Measurements from ENCODE around the gene RUFY4.
"Not testable (repeated sequence)": the region's sequence is repeated elsewhere in the genome, so short reads cannot be mapped to it uniquely, and the experiment has no call there.

Gene RUFY4

GRCh38 chr2:218068721-218069334 lies at the start of gene RUFY4:
RUFY4 (plus strand) TSS chr2:218069253; CDS start chr2:218070606, 1,353 bp downstream.
- H3K4me3 ChIP-seq, result peak within 1 kb of the TSS; percentile 17

GRCh38 chr2:218019411-218020060 lies 49.5 kb upstream of the RUFY4 start:
- no peak overlapping the region for H3K4me3 ChIP-seq
- no peaks in the 10 kb centered on the region for H3K36me3 ChIP-seq (replicated peaks)
- no peak for DNase-seq (ENCODE audit: low spot score in 2 of 2)
- in situ Hi-C loops (cut with MboI; ENCODE audit: low sequenced_read_pairs), result no loop called here
- H3K4me1 ChIP-seq, result no peaks in the 10 kb centered on the region
- H3K27me3 ChIP-seq (ENCODE audit: low read depth), result no peaks in the 10 kb centered on the region
- H3K9me3 ChIP-seq, result no peaks in the 10 kb centered on the region

More at GRCh38 chr2:218068721-218069334, at the start of gene RUFY4:
- not testable (repeated sequence) for H3K9me3 ChIP-seq; H3K27me3 ChIP-seq (ENCODE audit: low read depth); H3K36me3 ChIP-seq (replicated peaks); H3K4me1 ChIP-seq
- DNase-seq (ENCODE audit: low spot score in 2 of 2), result peak; percentile 52 to 71
- in situ Hi-C loops (cut with MboI; ENCODE audit: low sequenced_read_pairs), result loop anchor here (5.0 kb wide), 1 partner anchor 277 kb away; no protein-coding TSS in a partner anchor

- no peak for DNase-seq (ENCODE audit: low spot score in 2 of 2)
- H3K4me1 ChIP-seq, result no peaks in the 10 kb centered on the region
- H3K27me3 ChIP-seq (ENCODE audit: low read depth), result no peaks in the 10 kb centered on the region
- no peaks in the 10 kb centered on the region for H3K36me3 ChIP-seq (replicated peaks)
- H3K9me3 ChIP-seq, result no peaks in the 10 kb centered on the region
- in situ Hi-C loops (cut with MboI; ENCODE audit: low sequenced_read_pairs), result no loop called here
- no peak overlapping the region for H3K4me3 ChIP-seq
These were observed 48.8 kb upstream of the RUFY4 start for GRCh38 chr2:218020281-218020680.

GRCh38 chr2:218020966-218021535 lies 48.0 kb upstream of the RUFY4 start:
- H3K9me3 ChIP-seq, result no peaks in the 10 kb centered on the region
- no peaks in the 10 kb centered on the region for H3K36me3 ChIP-seq (replicated peaks)
- in situ Hi-C loops (cut with MboI; ENCODE audit: low sequenced_read_pairs), result no loop called here
- no peak overlapping the region for H3K4me3 ChIP-seq
- no peak for DNase-seq (ENCODE audit: low spot score in 2 of 2)
- H3K4me1 ChIP-seq, result no peaks in the 10 kb centered on the region
- H3K27me3 ChIP-seq (ENCODE audit: low read depth), result no peaks in the 10 kb centered on the region

- DNase-seq (ENCODE audit: low spot score in 2 of 2), result no peak
- H3K36me3 ChIP-seq (replicated peaks), result no peaks in the 10 kb centered on the region
- in situ Hi-C loops (cut with MboI; ENCODE audit: low sequenced_read_pairs), result no loop called here
- no peaks in the 10 kb centered on the region for H3K4me1 ChIP-seq
- no peaks in the 10 kb centered on the region for H3K9me3 ChIP-seq
- H3K27me3 ChIP-seq (ENCODE audit: low read depth), result no peaks in the 10 kb centered on the region
- no peak overlapping the region for H3K4me3 ChIP-seq
These were observed 47.4 kb upstream of the RUFY4 start for GRCh38 chr2:218021536-218022071.

GRCh38 chr2:218022131-218022850 lies 46.8 kb upstream of the RUFY4 start:
- no peak overlapping the region for H3K4me3 ChIP-seq
- H3K36me3 ChIP-seq (replicated peaks), result no peaks in the 10 kb centered on the region
- no peaks in the 10 kb centered on the region for H3K9me3 ChIP-seq
- no peak for DNase-seq (ENCODE audit: low spot score in 2 of 2)
- in situ Hi-C loops (cut with MboI; ENCODE audit: low sequenced_read_pairs), result no loop called here
- H3K27me3 ChIP-seq (ENCODE audit: low read depth), result no peaks in the 10 kb centered on the region
- no peaks in the 10 kb centered on the region for H3K4me1 ChIP-seq

GRCh38 chr2:218022851-218023530 lies 46.1 kb upstream of the RUFY4 start:
- Histone ChIP-seq H3K36me3 (replicated peaks) (no peaks in the 10 kb centered on the region), H3K9me3 (no peaks in the 10 kb centered on the region), H3K4me1 (no peaks in the 10 kb centered on the region), H3K4me3 (no peak overlapping the region), H3K27me3 (ENCODE audit: low read depth) (no peaks in the 10 kb centered on the region)
- no peak for DNase-seq (ENCODE audit: low spot score in 2 of 2)
- in situ Hi-C loops (cut with MboI; ENCODE audit: low sequenced_read_pairs), result no loop called here

GRCh38 chr2:218023636-218024035 lies 45.4 kb upstream of the RUFY4 start:
- Histone ChIP-seq H3K9me3 (no peaks in the 10 kb centered on the region), H3K36me3 (replicated peaks) (no peaks in the 10 kb centered on the region), H3K4me3 (no peak overlapping the region), H3K4me1 (no peaks in the 10 kb centered on the region), H3K27me3 (ENCODE audit: low read depth) (no peaks in the 10 kb centered on the region)
- DNase-seq (ENCODE audit: low spot score in 2 of 2), result no peak
- in situ Hi-C loops (cut with MboI; ENCODE audit: low sequenced_read_pairs), result no loop called here

- in situ Hi-C loops (cut with MboI; ENCODE audit: low sequenced_read_pairs), result no loop called here
- DNase-seq (ENCODE audit: low spot score in 2 of 2), result peak in 1 of 2 experiments; percentile 1
- Histone ChIP-seq H3K4me3 (no peak overlapping the region), H3K9me3 (no peaks in the 10 kb centered on the region), H3K4me1 (no peaks in the 10 kb centered on the region), H3K36me3 (replicated peaks) (no peaks in the 10 kb centered on the region), H3K27me3 (ENCODE audit: low read depth) (no peaks in the 10 kb centered on the region)
These were observed 44.7 kb upstream of the RUFY4 start for GRCh38 chr2:218024336-218024735.

GRCh38 chr2:218024871-218025270 lies 44.2 kb upstream of the RUFY4 start:
- no peaks in the 10 kb centered on the region for H3K4me1 ChIP-seq
- no peaks in the 10 kb centered on the region for H3K27me3 ChIP-seq (ENCODE audit: low read depth)
- DNase-seq (ENCODE audit: low spot score in 2 of 2), result no peak
- no peaks in the 10 kb centered on the region for H3K36me3 ChIP-seq (replicated peaks)
- no peaks in the 10 kb centered on the region for H3K9me3 ChIP-seq
- in situ Hi-C loops (cut with MboI; ENCODE audit: low sequenced_read_pairs), result no loop called here
- no peak overlapping the region for H3K4me3 ChIP-seq

GRCh38 chr2:218026244-218026643 lies 42.8 kb upstream of the RUFY4 start:
- Histone ChIP-seq H3K4me1 (no peaks in the 10 kb centered on the region), H3K9me3 (no peaks in the 10 kb centered on the region), H3K27me3 (ENCODE audit: low read depth) (no peaks in the 10 kb centered on the region), H3K4me3 (no peak overlapping the region), H3K36me3 (replicated peaks) (no peaks in the 10 kb centered on the region)
- in situ Hi-C loops (cut with MboI; ENCODE audit: low sequenced_read_pairs), result no loop called here
- peak in 1 of 2 experiments; percentile 4 for DNase-seq (ENCODE audit: low spot score in 2 of 2)

- Histone ChIP-seq H3K4me3 (no peak overlapping the region), H3K4me1 (no peaks in the 10 kb centered on the region), H3K36me3 (replicated peaks) (no peaks in the 10 kb centered on the region), H3K9me3 (no peaks in the 10 kb centered on the region), H3K27me3 (ENCODE audit: low read depth) (no peaks in the 10 kb centered on the region)
- in situ Hi-C loops (cut with MboI; ENCODE audit: low sequenced_read_pairs), result no loop called here
- peak in 1 of 2 experiments; percentile 5 for DNase-seq (ENCODE audit: low spot score in 2 of 2)
These were observed 42.2 kb upstream of the RUFY4 start for GRCh38 chr2:218026676-218027425.
